ENCODE measurements around the gene DNM1. TPM values are rescaled to one million over a fixed set of nuclear protein-coding genes. Genes with fewer than 3 reads are reported as not detected.
"Not testable (repeated sequence)": the region's sequence is repeated elsewhere in the genome, so short reads cannot be mapped to it uniquely, and the experiment has no call there.

The DNM1 gene
- total RNA-seq, 2 experiments from 2014 or later, result 0.35 to 1.8 TPM

DNA sequence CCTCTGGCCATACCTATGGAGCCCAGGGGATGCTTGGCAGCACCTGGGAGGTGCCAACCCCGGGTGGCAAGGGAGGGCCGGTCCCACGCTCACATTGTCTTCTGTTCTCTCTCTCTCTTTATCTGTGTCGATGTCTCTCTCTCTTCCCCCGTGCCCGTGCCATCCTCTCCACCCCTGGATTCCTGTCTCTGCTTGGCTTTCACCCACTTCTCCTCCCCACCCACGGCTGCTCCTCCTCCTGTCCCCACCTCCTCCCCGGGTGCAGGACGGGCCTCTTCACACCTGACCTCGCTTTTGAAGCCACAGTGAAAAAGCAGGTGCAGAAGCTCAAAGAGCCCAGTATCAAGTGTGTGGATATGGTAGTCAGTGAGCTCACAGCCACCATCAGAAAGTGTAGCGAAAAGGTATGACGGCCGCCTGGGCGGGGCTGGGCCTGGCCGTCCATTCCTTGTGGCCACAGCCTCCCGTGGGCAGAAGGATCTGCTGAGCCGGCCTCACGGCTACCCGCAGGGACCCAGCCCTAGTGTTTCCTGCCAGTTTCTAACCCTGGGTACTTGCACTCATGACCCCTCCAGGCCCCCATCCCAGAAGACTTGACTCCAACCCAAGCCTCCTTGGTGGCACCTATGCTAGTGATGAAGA, 22.7 kb downstream of the DNM1 start:
- ChIA-PET POLR2A (no interaction called here), CTCF (ENCODE audit: unreplicated experiment) (no interaction called here)
- BruUV-seq (replicated peaks), result no TSS peak
- no peak overlapping the region for H3K4me2 ChIP-seq (ENCODE audit: low read length)
- DNase-seq (ENCODE audit: low spot score), result no peak
- no peaks in the 10 kb centered on the region for H3K9me3 ChIP-seq (ENCODE audit: low read length)
- no peak overlapping the region for H2AFZ ChIP-seq (ENCODE audit: low read length)
- H3K9me2 ChIP-seq (ENCODE audit: insufficient read depth, low read length), result no peaks in the 10 kb centered on the region
- H4K20me1 ChIP-seq (ENCODE audit: insufficient read depth, low read length), result no peaks in the 10 kb centered on the region
- H3K4me3 ChIP-seq (ENCODE audit: low read depth, low read length, poor library complexity, severe bottlenecking), result no peak overlapping the region
- no peaks in the 10 kb centered on the region for H3K79me2 ChIP-seq (ENCODE audit: insufficient read depth, low read depth, low read length)
- intact Hi-C loops (cut with micrococcal nuclease; ENCODE audit: unreplicated experiment), result no loop called here
- no peak overlapping the region for H3K27ac ChIP-seq (ENCODE audit: low read depth, low read length, poor library complexity, severe bottlenecking)
- TF ChIP-seq CTCF (conservative IDR thresholded peaks at IDR 0.05; ENCODE audit: low read length) (no peak), EZH2phosphoT487 (IDR thresholded peaks at IDR 0.05; ENCODE audit: borderline replicate concordance, low read depth, low read length) (no peak)
- H3K4me1 ChIP-seq (ENCODE audit: insufficient read depth, low read length, poor library complexity, severe bottlenecking), result no peaks in the 10 kb centered on the region
- H3K36me3 ChIP-seq (ENCODE audit: insufficient read depth, low read length), result no peaks in the 10 kb centered on the region

GRCh38 chr9:128226412-128226801, 23.2 kb downstream of the DNM1 start:
- no peak for DNase-seq (ENCODE audit: low spot score)
- H4K20me1 ChIP-seq (ENCODE audit: insufficient read depth, low read length), result no peaks in the 10 kb centered on the region
- H3K4me2 ChIP-seq (ENCODE audit: low read length), result no peak overlapping the region
- TF ChIP-seq CTCF (conservative IDR thresholded peaks at IDR 0.05; ENCODE audit: low read length) (no peak), EZH2phosphoT487 (IDR thresholded peaks at IDR 0.05; ENCODE audit: borderline replicate concordance, low read depth, low read length) (no peak)
- ChIA-PET POLR2A (no interaction called here), CTCF (ENCODE audit: unreplicated experiment) (no interaction called here)
- H3K4me3 ChIP-seq (ENCODE audit: low read depth, low read length, poor library complexity, severe bottlenecking), result no peak overlapping the region
- intact Hi-C loops (cut with micrococcal nuclease; ENCODE audit: unreplicated experiment), result no loop called here
- H3K4me1 ChIP-seq (ENCODE audit: insufficient read depth, low read length, poor library complexity, severe bottlenecking), result no peaks in the 10 kb centered on the region
- H3K79me2 ChIP-seq (ENCODE audit: insufficient read depth, low read depth, low read length), result no peaks in the 10 kb centered on the region
- BruUV-seq (replicated peaks), result no TSS peak
- no peak overlapping the region for H3K27ac ChIP-seq (ENCODE audit: low read depth, low read length, poor library complexity, severe bottlenecking)
- no peak overlapping the region for H2AFZ ChIP-seq (ENCODE audit: low read length)
- H3K9me3 ChIP-seq (ENCODE audit: low read length), result no peaks in the 10 kb centered on the region
- no peaks in the 10 kb centered on the region for H3K36me3 ChIP-seq (ENCODE audit: insufficient read depth, low read length)
- H3K9me2 ChIP-seq (ENCODE audit: insufficient read depth, low read length), result no peaks in the 10 kb centered on the region

DNA sequence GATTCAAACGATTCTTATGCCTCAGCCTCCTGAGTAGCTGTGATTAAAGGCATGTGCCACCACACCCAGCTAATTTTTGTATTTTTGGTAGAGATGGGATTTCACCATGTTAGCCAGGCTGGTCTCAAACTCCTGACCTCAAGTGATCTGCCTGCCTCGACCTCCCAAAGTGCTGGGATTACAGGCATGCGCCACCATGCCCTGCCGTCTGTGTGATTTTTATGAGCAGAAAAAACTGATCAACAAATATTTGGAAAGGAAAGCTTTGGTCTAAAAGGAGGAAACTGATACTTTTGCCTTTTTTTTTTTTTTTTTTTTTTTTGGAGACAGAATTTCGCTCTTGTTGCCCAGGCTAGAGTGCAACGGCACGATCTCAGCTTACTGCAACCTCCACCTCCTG, 27.7 kb downstream of the DNM1 start:
- H3K36me3 ChIP-seq (ENCODE audit: insufficient read depth, low read length); BruUV-seq (replicated peaks); H3K4me3 ChIP-seq (ENCODE audit: low read depth, low read length, poor library complexity, severe bottlenecking); H3K79me2 ChIP-seq (ENCODE audit: insufficient read depth, low read depth, low read length); H2AFZ ChIP-seq (ENCODE audit: low read length); DNase-seq (ENCODE audit: low spot score); H3K4me1 ChIP-seq (ENCODE audit: insufficient read depth, low read length, poor library complexity, severe bottlenecking); POLR2A ChIA-PET; H3K4me2 ChIP-seq (ENCODE audit: low read length); CTCF ChIA-PET (ENCODE audit: unreplicated experiment); intact Hi-C loops (cut with micrococcal nuclease; ENCODE audit: unreplicated experiment); H3K9me2 ChIP-seq (ENCODE audit: insufficient read depth, low read length); H3K9me3 ChIP-seq (ENCODE audit: low read length); H4K20me1 ChIP-seq (ENCODE audit: insufficient read depth, low read length); H3K27ac ChIP-seq (ENCODE audit: low read depth, low read length, poor library complexity, severe bottlenecking): not testable (repeated sequence)
